Endodermal cell (in vitro differentiated cells): ENCODE data around the gene CPSF7. TPM values are rescaled to one million over a fixed set of nuclear protein-coding genes. Genes with fewer than 3 reads are reported as not detected.
A peak's percentile ranks its signal among the peaks of the same experiment; 100 is the strongest.
"Not testable (repeated sequence)": the region's sequence is repeated elsewhere in the genome, so short reads cannot be mapped to it uniquely, and the experiment has no call there.

Experiments
- DNase-seq: peaks from one replicate; pipeline ENCODE4 v3.0.0-alpha.2; 2017
- H3K27ac ChIP-seq: 2 replicates; pipeline ENCODE4 v1.5.1; 2013; ENCODE audit warnings: mild to moderate bottlenecking, low read depth, low read length, moderate library complexity
- H3K27me3 ChIP-seq: 2 replicates; pipeline ENCODE4 v1.6.1; 2013; ENCODE audit warnings: mild to moderate bottlenecking, low read length, moderate library complexity; ENCODE audit not compliant: insufficient read depth, control insufficient read depth, poor library complexity, severe bottlenecking
- H3K36me3 ChIP-seq: 2 replicates; pipeline ENCODE4 v1.7.0; 2013; ENCODE audit warnings: mild to moderate bottlenecking, low read length, moderate library complexity; ENCODE audit not compliant: control insufficient read depth, insufficient read depth
- H3K4me1 ChIP-seq: one replicate; pipeline ENCODE4 v1.7.0; 2013; ENCODE audit warnings: low read length; ENCODE audit not compliant: control insufficient read depth, insufficient read depth
- H3K4me3 ChIP-seq: 2 replicates; pipeline ENCODE4 v1.5.1; 2013; ENCODE audit warnings: mild to moderate bottlenecking, low read length, moderate library complexity
- H3K9ac ChIP-seq: 2 replicates; pipeline ENCODE4 v1.6.1; 2013; ENCODE audit warnings: mild to moderate bottlenecking, low read length, moderate library complexity; ENCODE audit not compliant: poor library complexity, severe bottlenecking; ENCODE audit errors: extremely low read depth
- H3K9me3 ChIP-seq: 2 replicates; pipeline ENCODE4 v1.6.1; 2013; ENCODE audit warnings: mild to moderate bottlenecking, low read length, moderate library complexity; ENCODE audit not compliant: control insufficient read depth
- H3K27ac Mint-ChIP-seq: 2 replicates; pipeline ENCODE4 v1.8.0; 2020; ENCODE audit warnings: mixed read lengths
- H3K27me3 Mint-ChIP-seq: 2 replicates; pipeline ENCODE4 v1.8.0; 2021; ENCODE audit warnings: mild to moderate bottlenecking, mixed read lengths; ENCODE audit not compliant: insufficient read depth
- H3K36me3 Mint-ChIP-seq: 2 replicates; pipeline ENCODE4 v1.8.0; 2020; ENCODE audit warnings: low read depth, mixed read lengths
- H3K4me1 Mint-ChIP-seq: 2 replicates; pipeline ENCODE4 v1.8.0; 2020; ENCODE audit warnings: mixed read lengths
- H3K4me3 Mint-ChIP-seq: 2 replicates; pipeline ENCODE4 v1.8.0; 2020; ENCODE audit warnings: mild to moderate bottlenecking, moderate library complexity, mixed read lengths
- H3K9me3 Mint-ChIP-seq: 2 replicates; pipeline ENCODE4 v1.8.0; 2020; ENCODE audit warnings: mild to moderate bottlenecking, mixed read lengths
- CTCF ChIP-seq: fragments of 200-600 bp; sonication (generic); conservative IDR thresholded peaks from 2 replicates; pipeline ENCODE4 v1.5.0; 2021; ENCODE audit warnings: antibody characterized with exemption, mild to moderate bottlenecking
- WGBS, 2 experiments: methylation state at CpG; one replicate each; pipeline versions ENCODE4 v1.1.5 to v1.1.7; 2013; ENCODE audit warnings: missing lambda C conversion rate in 2 of 2, mixed read lengths in 1 of 2; ENCODE audit not compliant: insufficient coverage in 1 of 2, insufficient read length in 1 of 2; 5-methylcytosine and 5-hydroxymethylcytosine counted together
- total RNA-seq, 2 donors: library from RNA; stranded (reverse); fragmentation: NEBNext Ultra II Directional in 1 of 2; extraction: Animal tissue kit (Norgen Biotek cat#: 25700) in 1 of 2; gene quantifications; 2 replicates in 1 of 2; 3 replicates in 1 of 2; pipeline ENCODE4 v1.2.1, GENCODE V29; 2021

CPSF7 gene
- total RNA-seq, 2 donors from 2014 or later, result 108 to 117 TPM

- 93 to 97% methylated on average over 5 of the region's 5 CpGs for WGBS, 2 experiments
Measured at GRCh38 chr11:61437496-61437895, 7.7 kb upstream of the CPSF7 start.

GRCh38 chr11:61430839-61431238 lies 1.1 kb upstream of the CPSF7 start:
- Histone ChIP-seq H3K4me3 (peak overlapping the region; percentile 98), H3K36me3 (peaks cover 40% of the 10 kb centered on the region), H3K9ac (peak overlapping the region; percentile 90)
- Mint-ChIP-seq H3K27ac (peak overlapping the region; percentile 100), H3K4me3 (peak overlapping the region; percentile 99), H3K36me3 (peaks cover 50% of the 10 kb centered on the region), H3K4me1 (peaks cover 14% of the 10 kb centered on the region)
- not testable (repeated sequence) for H3K27me3 Mint-ChIP-seq, H3K27me3 ChIP-seq, H3K4me1 ChIP-seq, DNase-seq, H3K27ac ChIP-seq, H3K9me3 Mint-ChIP-seq, H3K9me3 ChIP-seq
- WGBS, 2 experiments, result 83 to 96% methylated on average over 5 to 8 of the region's 10 CpGs

More at GRCh38 chr11:61437496-61437895, 7.7 kb upstream of the CPSF7 start:
- Histone ChIP-seq H3K27me3 (no peaks in the 10 kb centered on the region), H3K4me1 (no peaks in the 10 kb centered on the region), H3K9me3 (no peaks in the 10 kb centered on the region), H3K36me3 (peaks cover 67% of the 10 kb centered on the region), H3K4me3 (no peak overlapping the region), H3K9ac (no peak overlapping the region), H3K27ac (no peak overlapping the region)
- no peak overlapping the region for H3K4me3 Mint-ChIP-seq
- H3K27ac Mint-ChIP-seq, result no peak overlapping the region
- DNase-seq, result no peak
- TF ChIP-seq CTCF, result no peak
- H3K4me1 Mint-ChIP-seq, result peaks cover 5% of the 10 kb centered on the region
- H3K27me3 Mint-ChIP-seq, result no peaks in the 10 kb centered on the region
- H3K36me3 Mint-ChIP-seq, result peaks cover 79% of the 10 kb centered on the region
- no peaks in the 10 kb centered on the region for H3K9me3 Mint-ChIP-seq

GRCh38 chr11:61429346-61429690 lies 457 bp downstream of the CPSF7 start:
- H3K9me3 ChIP-seq, result no peaks in the 10 kb centered on the region
- peak overlapping the region; percentile 89 for H3K4me3 ChIP-seq
- H3K4me3 Mint-ChIP-seq, result peak overlapping the region; percentile 99
- DNase-seq, result peak; percentile 92
- peak overlapping the region; percentile 100 for H3K27ac Mint-ChIP-seq
- H3K4me1 ChIP-seq, result peaks cover 4% of the 10 kb centered on the region
- H3K36me3 ChIP-seq, result peaks cover 52% of the 10 kb centered on the region
- H3K9me3 Mint-ChIP-seq, result no peaks in the 10 kb centered on the region
- H3K27me3 Mint-ChIP-seq, result no peaks in the 10 kb centered on the region
- H3K36me3 Mint-ChIP-seq, result peaks cover 57% of the 10 kb centered on the region
- peak; percentile 70 for TF ChIP-seq CTCF
- H3K27me3 ChIP-seq, result no peaks in the 10 kb centered on the region
- 0% methylated on average over 14 to 37 of the region's 37 CpGs for WGBS, 2 experiments
- peak overlapping the region; percentile 98 for H3K27ac ChIP-seq
- peaks cover 9% of the 10 kb centered on the region for H3K4me1 Mint-ChIP-seq
- H3K9ac ChIP-seq, result peak overlapping the region; percentile 90
